ENCODE results near the gene PKNOX2. TPM values are rescaled to one million over a fixed set of nuclear protein-coding genes. Genes with fewer than 3 reads are reported as not detected.

PKNOX2 gene
- total and polyA plus RNA-seq, 2 of the 4 experiments (the other 2 are of a cell fraction), result 0.72 to 2.3 TPM

GRCh38 chr11:125272092-125272491 is 107.5 kb downstream of the PKNOX2 start:
- no peak overlapping the region for H4K91ac ChIP-seq (ENCODE audit: insufficient read depth, low read depth, low read length)
- no peak overlapping the region for H3K4me2 ChIP-seq (ENCODE audit: low read depth, low read length)
- no peak overlapping the region for H3K4me3 ChIP-seq (ENCODE audit: insufficient read depth, low read depth, low read length)
- TF ChIP-seq CEBPB (IDR thresholded peaks at IDR 0.05; ENCODE audit: low read depth, low read length), result no peak
- TF ChIP-seq USF2 (IDR thresholded peaks at IDR 0.05; ENCODE audit: low read depth, low read length), result no peak
- no peak for TF ChIP-seq RCOR1 (IDR thresholded peaks at IDR 0.05; ENCODE audit: insufficient replicate concordance, low read length)
- no peak overlapping the region for H2AFZ ChIP-seq (replicated peaks; ENCODE audit: low read length, poor library complexity)
- H4K20me1 ChIP-seq (ENCODE audit: insufficient read depth, low read length), result no peaks in the 10 kb centered on the region
- 0 out of 2 replicates have a peak overlapping the region, but pooled peaks have one; percentile 10 for H3K23ac ChIP-seq (ENCODE audit: low read depth, low read length)
- no peak overlapping the region for H3K27ac ChIP-seq (ENCODE audit: insufficient read depth, low read length)
- intact Hi-C loops (cut with micrococcal nuclease) (no loop called here), in situ Hi-C loops (cut with MboI; ENCODE audit: low sequenced_read_pairs) (no loop called here), dilution Hi-C loops (cut with HindIII; ENCODE audit: low sequenced_read_pairs, unreplicated experiment) (no loop called here)
- no peak overlapping the region for H4K8ac ChIP-seq (ENCODE audit: low read depth in 2 of 2, low read length in 2 of 2)
- no peak overlapping the region for H2AK9ac ChIP-seq (replicated peaks; ENCODE audit: low read depth, low read length, poor library complexity)
- no peak overlapping the region for H2AK5ac ChIP-seq (ENCODE audit: low read depth, low read length)
- CTCF ChIA-PET, result no interaction called here
- H3K79me1 ChIP-seq (ENCODE audit: low read depth in 1 of 2, low read length in 2 of 2), result no peaks in the 10 kb centered on the region
- no peak overlapping the region for H3K56ac ChIP-seq (ENCODE audit: extremely low read depth, insufficient read depth, low read length)
- no peak overlapping the region for H3K4ac ChIP-seq (ENCODE audit: low read depth, low read length)
- WGBS, 2 experiments (ENCODE audit: extremely low coverage in 2 of 2, insufficient read length in 1 of 2), result no CpG with 5 or more reads among the region's 3 CpGs
- no peaks in the 10 kb centered on the region; the same call in 1 of the 2 replicates for H3K4me1 ChIP-seq (ENCODE audit: control insufficient read depth, insufficient read depth, low read length)
- no peak overlapping the region for H2BK20ac ChIP-seq (ENCODE audit: low read depth, low read length)
- POLR2A ChIA-PET (ENCODE audit: unreplicated experiment), result no interaction called here
- H3K14ac ChIP-seq (replicated peaks; ENCODE audit: low read depth, low read length), result no peak overlapping the region
- H3K27me3 ChIP-seq (ENCODE audit: control insufficient read depth, insufficient read depth, low read length), result no peaks in the 10 kb centered on the region
- no peak overlapping the region for H2BK5ac ChIP-seq (ENCODE audit: low read depth, low read length, poor library complexity, severe bottlenecking)
- H2BK120ac ChIP-seq (ENCODE audit: low read depth, low read length), result no peak overlapping the region
- no peak overlapping the region for H4K5ac ChIP-seq (ENCODE audit: low read depth, low read length)
- peaks cover 2% of the 10 kb centered on the region; the same call in 1 of the 2 replicates for H3K9me1 ChIP-seq (ENCODE audit: insufficient read depth, low read length)
- DNase-seq (peak; percentile 33), ATAC-seq (ENCODE audit: low read depth) (no peak)
- BruUV-seq (replicated peaks), result no TSS peak
- H3K18ac ChIP-seq (ENCODE audit: low read depth, low read length), result no peak overlapping the region
- H3K9me3 ChIP-seq (ENCODE audit: control insufficient read depth, insufficient read depth, low read length), result no peaks in the 10 kb centered on the region
- no peak overlapping the region for H2BK15ac ChIP-seq (ENCODE audit: low read depth, low read length)
- no peak overlapping the region for H3K9ac ChIP-seq (ENCODE audit: low read depth, low read length)
- no peaks in the 10 kb centered on the region for H3K36me3 ChIP-seq (ENCODE audit: control insufficient read depth, insufficient read depth, low read length)

Measured in IMR-90 (cell line).